ENCODE results near the gene CALML6.
"Not testable (repeated sequence)": the region's sequence is repeated elsewhere in the genome, so short reads cannot be mapped to it uniquely, and the experiment has no call there.

Gene CALML6

DNA sequence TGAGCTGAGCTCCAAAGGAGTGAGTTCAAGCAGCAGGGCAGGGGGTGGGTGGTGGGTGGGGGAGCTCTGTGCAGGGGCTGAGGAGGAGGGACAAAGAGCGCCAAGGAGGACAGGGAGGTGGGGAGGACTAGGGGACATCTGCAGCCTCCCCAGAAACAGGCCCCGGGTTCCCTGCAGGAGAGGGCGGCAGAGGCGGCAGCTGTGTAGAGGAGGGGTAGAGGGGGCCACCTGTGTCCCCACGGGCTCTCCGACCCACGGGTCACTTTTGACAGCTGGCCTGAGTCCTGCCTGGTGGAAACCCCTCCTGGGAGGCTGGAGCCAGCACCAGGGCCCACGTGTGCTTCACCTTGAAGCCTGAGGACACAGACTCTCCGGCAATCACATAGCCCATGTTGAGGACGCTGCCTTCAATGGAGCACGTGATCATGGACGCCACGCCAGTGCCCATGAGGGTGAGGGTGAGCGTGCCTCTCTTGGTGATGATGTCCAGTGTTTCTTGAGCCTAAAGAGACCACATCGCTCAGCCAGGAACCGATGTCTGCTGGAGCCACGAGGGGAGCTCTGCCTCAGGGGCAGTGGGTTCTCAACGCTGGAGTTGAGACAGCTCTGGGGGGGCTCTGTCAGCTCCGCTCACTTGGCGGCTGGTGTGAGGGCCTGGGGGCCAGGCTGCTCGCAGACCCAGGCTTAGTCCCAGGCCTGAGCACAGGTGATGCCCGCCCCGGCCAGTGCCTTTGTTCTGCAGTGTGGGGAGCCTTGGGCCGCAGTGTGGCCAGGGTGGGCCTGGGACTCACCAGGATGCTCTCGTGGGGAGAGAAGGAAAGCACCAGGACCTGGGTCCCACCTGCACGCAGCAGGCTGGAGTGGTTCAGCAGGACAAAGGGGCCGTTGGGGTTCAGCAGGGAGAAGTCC lies 10.6 kb downstream of the CALML6 start:
- DNase-seq, result no peak

DNA sequence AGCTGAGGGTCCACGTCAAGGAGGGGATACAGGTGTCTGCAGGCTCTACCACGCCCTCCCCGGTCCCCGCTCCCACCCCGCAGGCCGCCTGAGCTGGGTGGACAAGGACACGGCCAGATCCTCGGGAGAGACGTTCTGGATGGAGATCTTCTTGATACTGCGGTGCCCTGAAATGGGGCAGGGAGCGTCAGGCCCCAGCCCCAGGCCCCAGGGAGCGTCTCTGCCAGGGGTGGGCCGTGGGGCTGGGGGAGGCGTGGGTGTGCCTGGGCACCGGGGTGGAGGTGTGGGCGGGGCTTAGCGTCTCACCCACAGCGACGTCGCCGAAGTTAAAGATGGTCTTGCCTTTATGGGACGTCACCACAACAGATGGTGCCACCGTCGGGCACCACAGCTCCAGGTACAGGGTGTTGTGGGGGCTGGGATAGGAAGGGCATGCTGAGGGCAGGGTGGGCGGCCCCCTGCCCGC lies 11.3 kb downstream of the CALML6 start:
- no peak for DNase-seq

DNA sequence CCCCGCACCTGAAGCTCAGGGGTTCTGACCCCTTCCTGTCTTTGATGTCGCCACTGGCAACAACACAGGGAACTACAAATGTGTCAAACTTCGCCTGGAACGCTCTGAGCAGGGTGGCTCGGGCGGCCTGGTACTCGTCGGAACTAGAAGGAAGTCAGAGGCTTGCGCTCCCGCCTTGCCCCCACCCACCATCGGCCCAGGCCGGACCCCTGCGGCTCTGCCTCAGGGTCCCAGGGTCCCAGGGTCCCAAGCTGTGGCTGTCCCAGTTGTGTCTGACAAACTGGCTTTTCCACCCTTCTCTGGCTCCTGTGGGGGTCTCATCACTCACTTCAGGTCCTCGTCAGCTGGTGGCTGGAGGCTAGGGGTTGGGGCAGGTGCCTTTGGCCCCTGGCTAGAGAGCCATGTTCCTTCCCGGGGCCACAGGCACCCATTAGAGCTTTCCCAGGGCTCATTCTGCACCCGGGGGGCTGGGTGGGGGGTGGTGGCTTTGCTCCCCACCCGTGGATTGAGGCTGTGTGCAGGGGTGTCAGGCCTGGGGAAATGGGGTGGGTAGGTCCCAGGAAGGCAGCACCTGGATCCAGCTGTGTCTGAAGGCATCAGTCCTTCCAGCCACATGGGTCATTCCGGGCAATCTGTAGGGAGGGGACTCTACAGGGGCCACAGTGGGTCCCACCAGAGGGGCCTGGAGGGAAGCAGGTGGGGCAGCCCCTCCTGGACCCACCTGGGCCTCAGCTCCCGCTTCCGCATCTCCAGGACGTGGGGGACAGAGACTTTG lies 12.0 kb downstream of the CALML6 start:
- no peak for DNase-seq

DNA sequence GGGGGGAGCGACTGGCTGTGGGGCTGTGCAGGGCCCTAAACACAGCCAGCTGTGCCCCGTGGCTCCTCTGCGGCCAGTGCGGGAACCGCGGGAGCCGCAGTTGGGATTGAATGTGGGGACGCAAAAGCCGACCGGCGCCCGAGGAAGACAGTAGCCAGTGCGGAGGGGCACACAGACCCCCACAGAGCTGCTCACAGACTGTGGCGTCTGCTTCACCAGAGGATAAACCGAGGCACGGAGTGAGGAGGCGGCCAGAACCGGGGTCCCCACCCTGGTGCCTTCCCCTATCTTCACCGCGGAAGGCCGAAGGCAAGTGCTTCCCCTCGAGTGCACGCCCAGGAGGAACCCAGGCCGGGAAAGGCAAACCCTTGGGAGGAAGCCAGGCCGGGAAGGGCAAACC lies 12.7 kb downstream of the CALML6 start:
- DNase-seq, result no peak

DNA sequence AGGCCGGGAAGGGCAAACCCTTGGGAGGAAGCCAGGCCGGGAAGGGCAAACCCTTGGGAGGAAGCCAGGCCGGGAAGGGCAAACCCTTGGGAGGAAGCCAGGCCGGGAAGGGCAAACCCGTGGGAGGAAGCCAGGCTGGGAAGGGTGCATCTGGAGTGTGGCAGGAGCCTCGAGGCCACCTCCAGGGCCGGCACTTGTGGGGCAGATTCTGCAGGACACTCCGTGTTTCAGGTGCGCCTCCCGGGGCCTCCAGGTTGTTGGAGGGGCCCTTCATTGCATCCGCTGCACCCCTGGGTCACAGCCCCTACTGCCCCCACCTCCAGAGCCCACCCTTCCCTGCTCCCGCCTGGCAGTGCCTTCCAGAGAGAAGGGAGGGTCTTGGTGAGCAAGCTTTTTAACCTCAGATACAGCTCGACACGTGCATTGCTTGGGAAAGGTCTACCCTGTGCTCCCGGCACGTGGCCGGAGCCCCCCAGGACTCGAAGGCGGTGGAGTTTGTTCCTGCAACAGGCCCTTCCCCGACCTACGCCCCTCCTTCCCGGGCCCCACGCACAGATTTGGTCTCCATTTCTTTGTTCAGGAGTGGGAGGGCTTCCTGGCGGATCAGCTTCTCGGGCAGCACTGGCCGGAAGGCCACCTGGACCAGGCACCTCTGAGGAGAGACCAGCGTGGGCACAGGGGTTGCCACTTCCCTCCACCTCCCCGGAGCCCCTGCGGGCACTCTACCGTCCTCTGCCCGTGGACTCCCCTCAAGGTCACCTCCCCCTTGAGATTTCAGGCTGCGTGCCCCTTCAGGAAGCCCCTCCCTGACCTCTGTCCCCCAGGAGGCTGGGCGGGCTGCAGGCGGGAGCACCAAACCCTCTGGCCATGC lies 13.4 kb downstream of the CALML6 start:
- DNase-seq, result no peak

DNA sequence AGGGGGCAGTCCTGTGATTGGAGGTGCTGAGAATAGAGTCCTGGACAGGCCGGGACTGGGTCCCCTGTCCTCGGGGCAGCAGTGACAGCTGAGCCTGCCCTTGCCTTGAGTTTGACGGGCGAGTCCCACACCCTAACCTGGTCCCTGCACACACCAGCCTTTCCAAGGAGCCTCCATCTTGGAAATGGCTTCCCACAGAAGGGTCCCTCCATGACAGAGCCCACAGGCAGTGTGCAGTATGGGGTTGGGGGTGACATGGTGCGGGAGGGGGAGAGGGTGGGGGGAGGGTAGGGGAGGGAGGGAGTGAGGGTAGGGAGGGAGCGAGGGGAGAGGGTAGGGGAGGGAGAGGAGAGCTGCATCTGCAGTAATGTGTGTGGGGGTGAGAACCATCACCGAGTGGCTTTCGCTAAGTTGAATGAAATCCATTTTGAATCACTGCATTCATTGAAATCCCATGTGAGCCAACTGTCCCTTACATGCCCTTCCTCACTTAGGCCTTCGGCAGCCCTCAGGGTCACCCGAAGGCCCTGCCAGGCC lies 14.1 kb downstream of the CALML6 start:
- DNase-seq, result no peak

DNA sequence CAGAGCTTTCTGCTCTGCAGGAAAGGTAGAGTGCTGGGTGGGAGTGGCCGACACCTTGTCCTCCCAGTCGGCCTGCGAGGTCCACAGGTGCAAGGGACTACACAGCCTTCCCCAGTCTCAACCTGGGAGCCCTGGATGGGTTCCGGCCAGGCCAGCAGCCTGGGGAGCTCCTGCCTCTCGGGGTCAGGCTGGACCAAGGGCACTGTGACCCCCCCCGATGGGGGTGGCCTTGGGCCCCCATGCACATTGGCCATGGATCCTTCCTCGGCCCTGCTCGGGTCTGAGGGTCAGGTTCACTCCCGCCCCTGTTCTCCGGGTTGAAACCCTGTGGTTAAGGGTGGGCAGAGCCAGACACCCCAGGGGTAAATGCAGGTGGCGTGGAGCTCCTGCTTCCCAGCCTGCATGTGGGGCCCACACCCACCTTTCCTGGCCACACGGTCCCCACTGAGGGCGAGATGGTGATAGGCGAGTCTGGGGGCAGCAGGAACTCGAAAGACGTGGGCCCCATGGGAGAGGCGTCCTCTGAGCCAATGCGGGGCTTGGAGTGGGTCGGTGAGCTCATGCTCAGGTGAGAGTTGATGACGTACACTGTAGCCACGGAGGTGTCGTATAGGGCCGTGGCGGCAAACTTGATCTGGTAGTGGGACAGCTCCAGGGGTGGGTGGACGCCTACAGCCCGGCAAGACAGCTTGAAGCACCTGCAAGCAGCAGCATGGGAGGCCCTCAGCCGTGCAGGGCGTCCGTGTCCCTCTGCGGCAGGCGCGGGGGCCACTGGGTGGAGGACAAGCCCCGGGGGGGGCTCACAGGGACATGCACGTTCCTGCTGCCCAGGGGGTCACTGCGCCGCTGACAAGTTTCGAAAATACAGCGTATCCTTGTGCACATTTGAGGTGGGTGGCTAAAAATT lies 14.8 kb downstream of the CALML6 start:
- no peak for DNase-seq

DNA sequence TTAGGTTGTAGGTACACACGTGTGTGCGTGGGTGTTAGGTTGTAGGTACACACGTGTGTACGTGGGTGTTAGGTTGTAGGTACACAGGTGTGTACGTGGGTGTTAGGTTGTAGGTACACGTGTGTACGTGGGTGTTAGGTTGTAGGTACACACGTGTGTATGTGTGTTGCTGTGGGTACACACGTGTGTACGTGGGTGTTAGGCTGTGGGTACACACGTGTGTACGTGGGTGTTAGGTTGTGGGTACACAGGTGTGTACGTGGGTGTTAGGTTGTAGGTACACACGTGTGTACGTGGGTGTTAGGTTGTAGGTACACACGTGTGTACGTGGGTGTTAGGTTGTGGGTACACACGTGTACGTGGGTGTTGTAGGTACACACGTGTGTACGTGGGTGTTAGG lies 19.8 kb downstream of the CALML6 start:
- DNase-seq, result not testable (repeated sequence)

DNA sequence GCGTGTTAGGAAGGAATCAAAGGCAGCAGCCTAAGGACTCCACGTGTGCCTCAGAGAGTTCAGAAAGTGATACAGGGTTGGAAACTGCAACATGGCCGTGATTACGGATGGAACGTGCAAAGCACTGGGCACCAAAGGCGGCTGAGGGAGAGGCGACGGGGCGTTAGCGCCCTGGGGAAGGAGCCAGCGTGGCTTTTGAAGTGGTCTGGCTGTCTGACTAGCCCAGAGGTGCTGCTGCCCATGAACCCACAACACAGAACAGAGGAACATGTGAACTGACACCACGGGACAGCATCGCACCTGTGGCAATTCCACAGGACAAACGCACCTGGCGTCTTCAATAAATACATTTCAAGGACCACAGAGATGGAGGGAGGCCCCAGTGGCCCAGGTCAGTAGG lies 22.0 kb downstream of the CALML6 start:
- no peak for DNase-seq

DNA sequence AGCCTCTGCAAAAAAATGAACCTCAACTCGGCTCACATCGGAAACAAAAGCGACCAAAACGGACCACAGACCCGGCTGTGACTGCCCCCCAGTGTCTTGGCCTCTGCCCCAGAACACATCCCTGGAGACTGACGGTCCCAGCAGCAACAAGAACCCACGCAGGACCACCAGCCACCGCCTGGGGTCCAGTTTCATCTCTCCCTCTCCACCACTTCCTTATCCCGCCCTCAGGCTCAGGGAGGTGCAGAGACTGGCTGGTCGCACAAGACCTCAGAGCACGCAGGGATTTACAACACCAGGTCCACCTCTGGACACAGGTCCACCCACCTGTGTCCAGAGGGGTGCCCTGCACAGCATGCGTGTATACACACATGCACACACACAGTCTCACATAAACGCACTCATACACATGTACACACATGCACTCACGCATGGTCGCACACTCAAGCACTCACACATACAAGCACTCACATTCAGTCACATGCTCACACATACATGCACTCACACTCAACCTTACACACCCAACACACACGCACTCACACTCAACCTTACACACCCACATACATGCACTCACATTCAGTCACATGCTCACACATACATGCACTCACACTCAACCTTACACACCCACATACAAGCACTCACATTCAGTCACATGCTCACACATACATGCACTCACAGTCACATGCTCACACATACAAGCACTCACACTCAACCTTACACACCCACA lies 22.7 kb downstream of the CALML6 start:
- DNase-seq, result no peak

DNA sequence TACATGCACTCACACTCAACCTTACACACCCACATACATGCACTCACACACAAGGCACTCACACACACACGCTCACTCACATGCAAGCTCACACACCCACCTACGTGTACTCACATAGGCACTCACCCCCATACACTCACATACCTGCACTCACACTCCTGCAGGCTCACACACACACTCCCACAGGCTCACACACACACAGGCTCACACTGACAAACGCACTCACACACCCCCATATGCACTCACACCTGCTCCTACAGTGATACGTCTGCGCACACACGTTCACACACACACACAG lies 23.2 kb downstream of the CALML6 start:
- no peak for DNase-seq

DNA sequence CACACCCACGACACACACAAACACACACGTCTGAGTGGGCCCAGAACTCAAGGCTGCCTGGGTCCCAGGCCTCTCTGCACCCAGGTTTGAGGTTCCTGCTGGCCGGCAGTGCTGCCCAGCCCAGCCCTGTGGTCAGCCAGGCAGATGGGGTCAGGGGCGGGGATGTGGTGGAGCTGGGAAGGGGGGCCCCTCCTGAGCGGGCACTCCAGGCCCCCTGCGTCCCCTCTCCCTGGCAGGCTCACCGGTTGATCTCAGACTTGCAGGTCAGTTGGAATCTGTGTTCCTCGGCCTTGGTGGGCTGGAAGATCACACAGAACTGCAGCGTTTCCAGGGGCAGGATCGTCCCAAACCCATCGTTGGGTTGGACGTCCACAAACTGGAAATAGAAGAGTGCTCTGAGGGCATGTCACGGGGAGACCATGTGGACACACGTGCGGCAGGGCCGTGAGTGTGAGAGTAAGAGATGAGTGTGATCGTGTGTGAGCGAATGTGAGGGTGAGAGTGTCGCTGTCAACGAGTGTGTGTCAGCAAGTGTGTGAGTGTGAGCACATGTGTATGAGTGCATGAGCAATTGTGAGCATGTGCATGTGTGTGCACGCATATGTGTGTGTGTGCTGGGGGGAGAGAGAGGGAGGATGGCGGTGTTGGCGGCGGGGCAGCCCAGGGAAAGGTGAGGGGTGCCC lies 23.7 kb downstream of the CALML6 start:
- no peak for DNase-seq

DNA sequence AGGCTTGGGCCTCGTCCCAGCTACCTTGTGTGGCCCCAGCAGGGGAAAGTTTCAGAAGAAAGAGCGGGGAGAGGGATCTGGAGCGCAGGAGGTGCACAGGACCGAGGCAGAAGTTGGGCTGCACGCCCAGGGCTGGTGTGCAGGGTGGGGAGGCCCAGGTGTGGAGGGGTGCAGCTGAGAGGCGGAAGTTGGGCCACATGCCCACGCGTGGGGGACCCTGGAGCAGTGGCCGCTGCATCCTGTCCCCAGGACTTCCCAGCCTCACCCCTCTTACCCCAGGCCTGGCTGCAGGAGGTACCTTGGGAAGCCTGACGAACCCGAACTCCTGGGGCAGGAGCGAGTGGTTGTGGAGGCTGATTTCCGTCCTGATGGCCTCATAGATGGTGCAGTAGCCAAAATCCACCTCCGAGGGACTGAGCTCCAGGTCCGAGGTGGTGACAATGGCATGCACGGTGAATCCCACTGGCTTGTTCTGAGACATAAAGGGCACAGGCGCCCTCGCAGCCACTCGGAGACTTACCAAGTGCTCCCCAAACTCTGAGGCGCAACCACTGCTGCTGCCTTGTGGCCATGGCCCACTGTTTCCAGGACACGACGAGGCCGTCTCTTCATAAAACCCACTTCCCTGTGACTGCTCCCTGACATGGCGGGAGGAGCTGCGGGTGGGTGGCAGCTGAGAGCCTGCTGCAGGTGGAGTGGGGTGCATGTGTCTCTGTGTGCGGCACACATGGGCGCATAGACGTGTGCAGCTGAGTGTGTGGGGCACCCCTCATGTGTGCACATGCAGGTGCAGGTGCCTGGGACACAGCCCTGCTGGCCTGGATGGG lies 24.4 kb downstream of the CALML6 start:
- DNase-seq, result no peak

DNA sequence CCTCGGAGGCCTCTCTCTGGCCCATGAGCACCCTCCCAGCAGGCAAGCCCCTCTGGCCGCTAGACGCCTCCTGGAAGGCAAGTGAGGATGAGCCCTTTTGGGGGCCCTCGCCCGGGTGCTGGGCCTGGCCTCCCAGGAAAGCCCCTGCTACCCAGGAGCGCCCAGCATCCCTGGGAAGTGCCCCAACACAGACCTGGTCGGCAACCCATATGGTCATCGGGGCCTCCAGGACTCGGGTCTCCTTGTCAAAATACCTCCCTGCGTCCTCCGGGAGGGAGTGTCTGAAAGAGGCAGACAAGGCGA lies 25.0 kb downstream of the CALML6 start:
- DNase-seq, result no peak

DNA sequence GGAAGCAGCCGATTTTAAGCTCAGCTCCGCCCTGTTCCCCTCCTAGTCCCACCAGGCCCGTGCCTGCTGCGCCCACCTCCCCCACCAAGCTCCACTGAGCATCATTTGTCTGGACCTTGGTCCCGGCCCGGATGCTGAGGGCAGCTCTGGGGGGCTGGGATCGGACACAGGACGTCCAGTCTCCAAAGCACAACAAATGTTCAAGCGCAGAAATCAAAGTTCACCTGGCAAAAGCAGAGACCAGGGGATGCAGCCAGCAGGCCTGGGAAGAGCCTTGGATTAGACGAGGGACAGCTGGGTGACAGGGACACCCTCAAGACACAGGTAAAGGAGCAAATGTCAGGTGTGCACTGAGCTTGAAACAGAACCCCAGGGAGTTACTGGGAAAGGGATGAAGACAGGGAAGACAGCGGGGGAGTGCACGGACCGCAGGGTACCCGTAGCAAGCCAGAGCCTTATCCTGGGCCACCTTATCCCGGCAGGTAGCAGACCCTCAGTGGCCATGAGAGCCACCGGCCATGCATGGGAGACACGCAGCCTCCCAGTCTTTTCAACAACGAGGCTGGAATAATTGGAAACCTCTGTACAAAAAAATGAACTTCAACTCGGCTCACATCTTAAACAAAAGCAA lies 26.3 kb downstream of the CALML6 start:
- no peak for DNase-seq

DNA sequence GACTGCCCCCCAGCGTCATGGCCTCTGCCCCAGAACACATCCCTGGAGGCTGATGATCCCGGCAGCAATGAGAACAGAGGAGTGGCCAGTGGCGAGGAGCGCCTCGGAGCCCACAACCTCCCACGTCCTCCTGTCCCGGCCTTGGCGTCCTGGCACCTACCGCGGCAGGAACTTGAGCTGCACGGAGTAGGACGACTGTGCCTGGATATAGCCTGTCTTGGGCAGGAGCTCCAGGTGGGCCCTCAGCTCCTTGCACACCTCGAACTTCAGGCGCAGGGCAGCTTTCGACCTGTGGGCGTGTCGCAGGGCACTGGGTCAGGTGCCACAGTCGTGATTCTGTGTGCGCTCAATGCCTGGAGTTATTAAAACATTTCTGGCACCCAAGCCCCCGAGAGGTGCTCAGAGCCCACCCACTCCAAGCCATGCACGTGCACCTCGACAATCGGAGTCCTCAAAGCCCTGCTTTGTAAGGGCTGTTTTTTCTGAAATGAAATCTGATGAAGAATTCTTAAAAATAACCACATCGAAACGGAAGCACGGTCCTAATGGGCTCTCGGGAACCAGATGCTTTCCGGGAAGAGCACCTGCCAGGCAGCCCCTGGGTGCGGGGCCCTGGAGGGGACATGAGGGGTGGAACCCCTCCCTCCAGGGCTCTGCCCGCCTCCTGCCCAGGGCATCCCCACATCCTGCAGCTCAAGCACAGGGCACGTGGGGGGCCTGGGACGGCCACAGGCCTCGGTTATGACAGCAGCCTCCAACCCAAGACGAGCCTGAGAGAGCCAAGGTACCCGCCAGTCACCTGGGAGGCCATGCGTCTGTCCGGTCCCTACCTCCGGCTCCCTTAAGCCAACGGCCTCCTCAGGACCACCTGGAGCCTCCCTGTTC lies 27.1 kb downstream of the CALML6 start:
- no peak for DNase-seq

DNA sequence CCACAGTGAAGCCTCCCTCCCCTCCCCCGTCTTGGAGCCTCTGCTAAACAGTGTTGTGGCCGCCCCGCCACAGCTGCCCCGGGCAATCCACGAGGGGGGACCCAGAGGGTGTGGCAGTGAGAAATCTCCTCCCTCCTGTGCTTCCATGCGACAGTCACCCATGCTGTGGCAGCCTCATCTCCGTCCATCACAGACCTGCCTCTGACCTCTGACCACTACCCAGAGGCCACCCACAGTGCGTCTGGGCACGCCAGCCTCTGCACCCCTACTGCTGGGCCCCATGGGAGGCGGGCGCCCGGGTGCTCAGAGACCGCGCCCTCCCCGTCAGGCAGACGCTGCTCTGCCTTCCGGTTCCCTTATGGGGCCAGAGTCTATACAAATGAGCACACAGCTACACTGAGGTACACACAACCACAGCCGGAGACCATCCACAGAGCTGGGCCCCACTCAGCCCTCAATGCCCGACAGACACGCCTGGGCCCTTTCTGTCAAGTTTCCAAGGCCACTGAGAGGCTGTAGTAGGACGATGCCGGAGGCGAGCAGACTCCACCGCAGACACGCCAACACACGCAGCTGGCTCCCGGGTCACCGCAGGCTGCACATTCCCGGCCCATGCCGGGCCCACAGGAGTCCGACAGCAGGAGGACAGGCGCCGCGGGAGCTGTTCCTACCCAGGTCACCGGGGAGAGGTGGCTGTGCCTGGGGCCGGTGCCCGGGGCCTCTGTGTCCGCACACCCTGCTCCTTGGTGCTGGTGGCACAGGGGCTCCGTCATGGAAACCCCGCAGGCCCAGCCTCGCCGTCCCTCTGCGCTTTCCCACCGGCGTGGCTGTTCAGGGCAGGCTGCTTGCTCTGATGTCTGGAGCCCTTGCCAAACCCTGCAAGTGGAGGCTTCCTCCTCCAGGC lies 27.9 kb downstream of the CALML6 start:
- DNase-seq, result no peak
